H9 (cell line): ENCODE data around the gene THEMIS. TPM values are rescaled to one million over a fixed set of nuclear protein-coding genes. Genes with fewer than 3 reads are reported as not detected.

Experiments
- DNase-seq: peaks from one replicate; pipeline ENCODE4 v3.0.0-alpha.2; 2017
- H2AFZ ChIP-seq: one replicate; pipeline ENCODE4 v1.6.1; 2013; ENCODE audit warnings: mild to moderate bottlenecking, low read length, control low read depth, moderate library complexity
- H2AK5ac ChIP-seq: 2 replicates; pipeline ENCODE4 v1.6.1; 2013; ENCODE audit warnings: low read length, control low read depth, mixed read lengths; ENCODE audit not compliant: insufficient read length
- H2BK120ac ChIP-seq: one replicate; pipeline ENCODE4 v1.6.1; 2013; ENCODE audit warnings: low read depth, mild to moderate bottlenecking, low read length, control low read depth, inconsistent platforms; ENCODE audit not compliant: poor library complexity, severe bottlenecking
- H2BK12ac ChIP-seq: 2 replicates; pipeline ENCODE4 v1.6.1; 2013; ENCODE audit warnings: low read length, control low read depth, mixed read lengths, low read depth; ENCODE audit not compliant: insufficient read length
- H2BK15ac ChIP-seq: 2 replicates; pipeline ENCODE4 v1.6.1; 2013; ENCODE audit warnings: low read depth, low read length, control low read depth
- H2BK20ac ChIP-seq: one replicate; pipeline ENCODE4 v1.6.1; 2013; ENCODE audit warnings: low read depth, mild to moderate bottlenecking, low read length, control low read depth, inconsistent platforms; ENCODE audit not compliant: poor library complexity, severe bottlenecking
- H2BK5ac ChIP-seq: 2 replicates; pipeline ENCODE4 v1.6.1; 2013; ENCODE audit warnings: low read length, control low read depth, mixed read lengths; ENCODE audit not compliant: insufficient read length
- H3K14ac ChIP-seq: 2 replicates; pipeline ENCODE4 v1.6.1; 2013; ENCODE audit warnings: low read length, control low read depth; ENCODE audit not compliant: insufficient read depth
- H3K18ac ChIP-seq: 2 replicates; pipeline ENCODE4 v1.6.1; 2013; ENCODE audit warnings: low read depth, mild to moderate bottlenecking, mixed read lengths, low read length, control low read depth; ENCODE audit not compliant: insufficient read length
- H3K23ac ChIP-seq: 2 replicates; pipeline ENCODE4 v1.6.1; 2013; ENCODE audit warnings: low read length, control low read depth, mixed read lengths, low read depth; ENCODE audit not compliant: insufficient read length
- H3K23me2 ChIP-seq: 2 replicates; pipeline ENCODE4 v1.6.1; 2013; ENCODE audit warnings: low read depth, mild to moderate bottlenecking, mixed read lengths, low read length, control low read depth; ENCODE audit not compliant: insufficient read length, poor library complexity, severe bottlenecking
- H3K27ac ChIP-seq: 2 replicates; pipeline ENCODE4 v1.5.1; 2013; ENCODE audit warnings: low read length, control low read depth, mixed read lengths, low read depth; ENCODE audit not compliant: insufficient read length
- H3K27me3 ChIP-seq: 2 replicates; pipeline ENCODE4 v1.6.1; 2013; ENCODE audit warnings: low read length, control low read depth, inconsistent platforms; ENCODE audit not compliant: insufficient read depth
- H3K4ac ChIP-seq: 2 replicates; pipeline ENCODE4 v1.6.1; 2013; ENCODE audit warnings: low read depth, mild to moderate bottlenecking, control low read depth, inconsistent platforms, low read length, moderate library complexity
- H3K4me1 ChIP-seq: 2 replicates; pipeline ENCODE4 v1.6.1; 2013; ENCODE audit warnings: low read length, control low read depth, inconsistent platforms; ENCODE audit not compliant: insufficient read depth
- H3K4me2 ChIP-seq: 2 replicates; pipeline ENCODE4 v1.6.1; 2013; ENCODE audit warnings: low read length, control low read depth, mixed read lengths; ENCODE audit not compliant: insufficient read length, insufficient read depth
- H3K56ac ChIP-seq: 2 replicates; pipeline ENCODE4 v1.6.1; 2013; ENCODE audit warnings: low read depth, mild to moderate bottlenecking, mixed read lengths, low read length, control low read depth; ENCODE audit not compliant: insufficient read length
- H3K79me1 ChIP-seq: 2 replicates; pipeline ENCODE4 v1.6.1; 2013; ENCODE audit warnings: low read depth, mild to moderate bottlenecking, moderate library complexity, low read length, control low read depth, inconsistent platforms; ENCODE audit not compliant: insufficient read depth, poor library complexity, severe bottlenecking
- H3K79me2 ChIP-seq: 2 replicates; pipeline ENCODE4 v1.6.1; 2013; ENCODE audit warnings: low read length, control low read depth, inconsistent platforms; ENCODE audit not compliant: insufficient read depth
- H3K9ac ChIP-seq: 2 replicates; pipeline ENCODE4 v1.6.1; 2013; ENCODE audit warnings: low read length, control low read depth, mixed read lengths; ENCODE audit not compliant: insufficient read length; ENCODE audit errors: extremely low read depth
- H3K9me3 ChIP-seq: one replicate; pipeline ENCODE4 v1.6.1; 2013; ENCODE audit warnings: low read depth, low read length, inconsistent platforms; ENCODE audit not compliant: control insufficient read depth
- H3T11ph ChIP-seq: one replicate; pipeline ENCODE4 v1.6.1; 2013; ENCODE audit warnings: mild to moderate bottlenecking, low read length, control low read depth, inconsistent platforms
- H4K20me1 ChIP-seq: one replicate; pipeline ENCODE4 v1.6.1; 2013; ENCODE audit not compliant: control insufficient read depth, insufficient read length, insufficient read depth
- H4K5ac ChIP-seq: 2 replicates; pipeline ENCODE4 v1.6.1; 2013; ENCODE audit warnings: low read depth, mild to moderate bottlenecking, mixed read lengths, low read length, control low read depth; ENCODE audit not compliant: insufficient read length
- H4K8ac ChIP-seq: replicated peaks from 2 replicates; pipeline ENCODE4 v1.6.1; 2013; ENCODE audit warnings: low read length, control low read depth, mixed read lengths, low read depth; ENCODE audit not compliant: insufficient read length
- H4K91ac ChIP-seq: 2 replicates; pipeline ENCODE4 v1.6.1; 2013; ENCODE audit warnings: low read depth, mild to moderate bottlenecking, moderate library complexity, mixed read lengths, low read length, control low read depth; ENCODE audit not compliant: insufficient read length
- H3K27ac Mint-ChIP-seq, 3 experiments: 2 replicates in 2 of 3; 3 replicates in 1 of 3; pipeline ENCODE4 v1.8.0; 2020 to 2021; ENCODE audit warnings: mixed read lengths in 3 of 3, mild to moderate bottlenecking in 1 of 3, moderate library complexity in 1 of 3
- H3K27me3 Mint-ChIP-seq: 2 replicates; pipeline ENCODE4 v1.8.0; 2021; ENCODE audit warnings: low read depth, mild to moderate bottlenecking, moderate library complexity, mixed read lengths
- H3K36me3 Mint-ChIP-seq, 3 experiments: 2 replicates in 2 of 3; 3 replicates in 1 of 3; pipeline ENCODE4 v1.8.0; 2020 to 2021; ENCODE audit warnings: low read depth in 3 of 3, mixed read lengths in 3 of 3; ENCODE audit not compliant: insufficient read depth in 1 of 3
- H3K4me1 Mint-ChIP-seq, 2 experiments: 2 replicates each; pipeline ENCODE4 v1.8.0; 2020; ENCODE audit warnings: mixed read lengths in 2 of 2
- H3K4me3 Mint-ChIP-seq, 2 experiments: 2 replicates in 1 of 2; 3 replicates in 1 of 2; pipeline ENCODE4 v1.8.0; 2020 to 2021; ENCODE audit warnings: mild to moderate bottlenecking in 2 of 2, mixed read lengths in 2 of 2, moderate library complexity in 1 of 2
- H3K9me3 Mint-ChIP-seq, 2 experiments: 2 replicates in 1 of 2; 3 replicates in 1 of 2; pipeline ENCODE4 v1.8.0; 2020; ENCODE audit warnings: mild to moderate bottlenecking in 2 of 2, mixed read lengths in 2 of 2, moderate library complexity in 1 of 2
- WGBS: extraction: QIAGEN DNeasy Blood & Tissue Kit; methylation state at CpG from one replicate; pipeline ENCODE4 v1.1.7; 2013; ENCODE audit warnings: missing lambda C conversion rate, low lambda C conversion rate, mixed read lengths; ENCODE audit not compliant: insufficient read length; ENCODE audit errors: extremely low coverage; 5-methylcytosine and 5-hydroxymethylcytosine counted together
- total RNA-seq: library from RNA; stranded (reverse); gene quantifications from 2 replicates; pipeline ENCODE4 v1.2.1, GENCODE V29; 2021
- TF ChIP-seq, protein P1 (sequence below): fragments of 200-600 bp; sonication (generic); conservative IDR thresholded peaks from 3 replicates; pipeline ENCODE4 v1.8.0; 2021; ENCODE audit warnings: antibody characterized with exemption, mild to moderate bottlenecking

The THEMIS gene
- total RNA-seq, 1 experiment from 2014 or later = not detected

GRCh38 chr6:127793396-127793795 is 107.5 kb downstream of the THEMIS start:
- H2BK12ac ChIP-seq = no peak overlapping the region
- H3K9me3 ChIP-seq = no peaks in the 10 kb centered on the region
- H3K79me2 ChIP-seq = no peaks in the 10 kb centered on the region
- no peak overlapping the region for H4K8ac ChIP-seq
- H2BK120ac ChIP-seq = no peak overlapping the region
- no peak overlapping the region for H3T11ph ChIP-seq
- DNase-seq = no peak
- H3K18ac ChIP-seq = no peak overlapping the region
- H3K27ac Mint-ChIP-seq = no peak overlapping the region
- TF ChIP-seq, protein P1, sequence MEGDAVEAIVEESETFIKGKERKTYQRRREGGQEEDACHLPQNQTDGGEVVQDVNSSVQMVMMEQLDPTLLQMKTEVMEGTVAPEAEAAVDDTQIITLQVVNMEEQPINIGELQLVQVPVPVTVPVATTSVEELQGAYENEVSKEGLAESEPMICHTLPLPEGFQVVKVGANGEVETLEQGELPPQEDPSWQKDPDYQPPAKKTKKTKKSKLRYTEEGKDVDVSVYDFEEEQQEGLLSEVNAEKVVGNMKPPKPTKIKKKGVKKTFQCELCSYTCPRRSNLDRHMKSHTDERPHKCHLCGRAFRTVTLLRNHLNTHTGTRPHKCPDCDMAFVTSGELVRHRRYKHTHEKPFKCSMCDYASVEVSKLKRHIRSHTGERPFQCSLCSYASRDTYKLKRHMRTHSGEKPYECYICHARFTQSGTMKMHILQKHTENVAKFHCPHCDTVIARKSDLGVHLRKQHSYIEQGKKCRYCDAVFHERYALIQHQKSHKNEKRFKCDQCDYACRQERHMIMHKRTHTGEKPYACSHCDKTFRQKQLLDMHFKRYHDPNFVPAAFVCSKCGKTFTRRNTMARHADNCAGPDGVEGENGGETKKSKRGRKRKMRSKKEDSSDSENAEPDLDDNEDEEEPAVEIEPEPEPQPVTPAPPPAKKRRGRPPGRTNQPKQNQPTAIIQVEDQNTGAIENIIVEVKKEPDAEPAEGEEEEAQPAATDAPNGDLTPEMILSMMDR = no peak
- no CpG with 5 or more reads among the region's 1 CpG for WGBS
- H4K20me1 ChIP-seq = no peaks in the 10 kb centered on the region
- no peak overlapping the region for H2BK20ac ChIP-seq
- H3K14ac ChIP-seq = no peak overlapping the region
- H2AFZ ChIP-seq = no peak overlapping the region
- H3K9me3 Mint-ChIP-seq = no peaks in the 10 kb centered on the region
- no peak overlapping the region for H3K4me2 ChIP-seq
- no peak overlapping the region for H3K27ac ChIP-seq
- no peak overlapping the region for H3K23ac ChIP-seq
- no peak overlapping the region for H3K56ac ChIP-seq
- H3K79me1 ChIP-seq = no peaks in the 10 kb centered on the region
- H3K27me3 ChIP-seq = no peaks in the 10 kb centered on the region
- no peak overlapping the region for H3K4me3 Mint-ChIP-seq
- H2BK5ac ChIP-seq = no peak overlapping the region
- H3K4ac ChIP-seq = no peak overlapping the region
- no peak overlapping the region for H4K5ac ChIP-seq
- H3K4me1 Mint-ChIP-seq = no peaks in the 10 kb centered on the region
- H3K36me3 Mint-ChIP-seq = no peaks in the 10 kb centered on the region
- H3K27me3 Mint-ChIP-seq = no peaks in the 10 kb centered on the region
- H2BK15ac ChIP-seq = no peak overlapping the region
- H3K23me2 ChIP-seq = no peaks in the 10 kb centered on the region
- no peak overlapping the region for H4K91ac ChIP-seq
- no peak overlapping the region for H2AK5ac ChIP-seq
- H3K4me1 ChIP-seq = no peaks in the 10 kb centered on the region
- H3K9ac ChIP-seq = no peak overlapping the region
